Measurements from ENCODE around the gene CD1D.

Gene CD1D

GRCh38 chr1:158188611-158189010 lies 7.9 kb downstream of the CD1D start:
- DNase-seq (ENCODE audit: low read depth) = no peak
- no peak for TF ChIP-seq CTCF (conservative IDR thresholded peaks at IDR 0.05; ENCODE audit: low read depth, low read length)
- no peak overlapping the region for H3K4me3 ChIP-seq (ENCODE audit: low read length)

GRCh38 chr1:158189624-158190023 lies 8.9 kb downstream of the CD1D start:
- TF ChIP-seq CTCF (conservative IDR thresholded peaks at IDR 0.05; ENCODE audit: low read depth, low read length) = no peak
- no peak for DNase-seq (ENCODE audit: low read depth)
- no peak overlapping the region for H3K4me3 ChIP-seq (ENCODE audit: low read length)

- DNase-seq (ENCODE audit: low read depth) = no peak
- TF ChIP-seq CTCF (conservative IDR thresholded peaks at IDR 0.05; ENCODE audit: low read depth, low read length) = no peak
- no peak overlapping the region for H3K4me3 ChIP-seq (ENCODE audit: low read length)
Observed at GRCh38 chr1:158191299-158191698, 10.6 kb downstream of the CD1D start.

- DNase-seq (ENCODE audit: low read depth) = no peak
- no peak for TF ChIP-seq CTCF (conservative IDR thresholded peaks at IDR 0.05; ENCODE audit: low read depth, low read length)
Observed at GRCh38 chr1:158196461-158196860, 15.8 kb downstream of the CD1D start.

GRCh38 chr1:158199849-158200248 lies 19.2 kb downstream of the CD1D start:
- no peak for DNase-seq (ENCODE audit: low read depth)
- no peak overlapping the region for H3K4me3 ChIP-seq (ENCODE audit: low read length)
- TF ChIP-seq CTCF (conservative IDR thresholded peaks at IDR 0.05; ENCODE audit: low read depth, low read length) = no peak

More at GRCh38 chr1:158196461-158196860, 15.8 kb downstream of the CD1D start:
- no peak overlapping the region for H3K4me3 ChIP-seq (ENCODE audit: low read length)

- DNase-seq (ENCODE audit: low read depth) = no peak
- TF ChIP-seq CTCF (conservative IDR thresholded peaks at IDR 0.05; ENCODE audit: low read depth, low read length) = no peak
- H3K4me3 ChIP-seq (ENCODE audit: low read length) = no peak overlapping the region
Observed at GRCh38 chr1:158200527-158200926, 19.8 kb downstream of the CD1D start.

GRCh38 chr1:158203693-158204457 lies 23.2 kb downstream of the CD1D start:
- TF ChIP-seq CTCF (conservative IDR thresholded peaks at IDR 0.05; ENCODE audit: low read depth, low read length) = peak; percentile 72
- peak; percentile 27 for DNase-seq (ENCODE audit: low read depth)
- no peak overlapping the region for H3K4me3 ChIP-seq (ENCODE audit: low read length)

Data from retinal pigment epithelial cell (primary cell).